NCI-H187 treated with DMSO at 0.1 percent for 48 hours (cell line): Measurements from ENCODE around the gene CIT.

Experiments used
- DNase-seq: peaks from one replicate; lab custom pipeline; 2025; lab: John Stamatoyannopoulos, UW

CIT gene

DNA sequence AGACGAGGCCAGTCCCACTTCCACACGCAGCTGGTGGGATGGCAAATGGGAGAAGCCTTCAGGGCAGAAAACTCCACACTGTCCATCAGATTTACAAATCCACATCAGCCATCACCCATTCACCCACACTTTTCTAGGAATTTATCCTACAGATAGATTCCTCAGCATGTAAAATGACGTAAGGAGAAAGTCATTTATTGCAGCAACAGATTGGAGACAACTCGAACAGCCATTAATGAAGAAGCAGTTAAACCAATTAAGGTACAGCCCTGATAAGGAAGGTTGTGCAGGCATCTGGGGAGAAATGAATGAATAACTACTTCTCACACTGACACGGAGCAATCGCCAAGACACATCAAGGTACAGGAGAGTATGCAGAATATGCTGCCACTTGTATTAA is 183.0 kb downstream of the CIT start:
- DNase-seq, result no peak

DNA sequence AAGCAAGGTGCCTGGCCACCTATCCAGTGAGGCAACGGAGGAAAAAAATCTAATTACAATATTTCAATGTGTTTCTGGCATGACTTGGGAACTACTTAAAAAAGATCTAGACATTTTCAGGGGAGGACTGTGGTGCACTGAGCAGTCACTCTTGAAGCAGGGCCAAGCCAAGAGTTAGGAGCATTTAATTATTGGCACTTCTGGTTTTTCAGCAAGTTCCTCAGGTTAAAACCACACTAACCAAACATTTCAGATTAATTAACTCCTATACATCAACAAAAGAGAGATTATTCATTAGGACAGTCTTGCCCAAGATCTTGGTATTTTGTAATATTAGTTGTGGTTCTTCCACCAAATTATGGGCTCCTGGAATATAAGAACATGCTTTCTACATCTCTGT is 183.6 kb downstream of the CIT start:
- no peak for DNase-seq

DNA sequence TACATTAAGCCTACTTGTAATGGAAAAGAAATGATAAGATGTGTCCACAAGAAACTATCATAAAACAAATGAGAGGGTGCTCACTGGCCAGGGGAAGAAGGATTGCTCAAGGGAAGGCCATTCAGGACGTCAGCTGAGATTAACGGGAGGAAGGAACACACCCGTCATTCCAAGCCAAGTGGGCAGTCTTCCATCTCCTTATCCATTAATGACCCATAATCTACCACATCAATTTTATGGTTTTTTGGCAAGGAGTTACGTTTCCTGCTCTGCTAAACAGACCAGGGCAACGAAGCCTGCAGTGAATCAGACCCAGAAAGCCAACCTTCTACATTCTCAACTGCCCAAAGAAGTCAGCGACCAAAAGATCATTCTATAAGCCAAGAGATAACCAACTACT is 184.1 kb downstream of the CIT start:
- DNase-seq, result no peak

DNA sequence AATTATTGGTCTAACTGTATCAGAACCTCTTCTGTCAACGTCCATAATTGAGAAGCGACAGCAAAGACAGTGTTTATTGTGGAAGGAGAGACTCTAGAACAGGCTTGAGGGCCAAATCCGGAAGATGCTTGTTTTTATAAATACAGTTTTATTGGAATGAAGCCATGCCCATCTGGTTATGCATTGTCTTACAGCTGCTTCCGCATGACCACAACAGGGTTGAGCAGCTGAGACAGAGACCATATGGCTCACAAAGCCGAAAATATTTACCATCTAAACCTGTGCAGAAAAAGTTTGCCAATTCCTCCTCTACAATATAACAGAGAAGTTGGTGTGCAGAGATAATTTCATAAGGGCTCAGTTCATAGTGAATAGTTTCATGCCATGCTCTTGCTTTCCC is 184.7 kb downstream of the CIT start:
- no peak for DNase-seq

DNA sequence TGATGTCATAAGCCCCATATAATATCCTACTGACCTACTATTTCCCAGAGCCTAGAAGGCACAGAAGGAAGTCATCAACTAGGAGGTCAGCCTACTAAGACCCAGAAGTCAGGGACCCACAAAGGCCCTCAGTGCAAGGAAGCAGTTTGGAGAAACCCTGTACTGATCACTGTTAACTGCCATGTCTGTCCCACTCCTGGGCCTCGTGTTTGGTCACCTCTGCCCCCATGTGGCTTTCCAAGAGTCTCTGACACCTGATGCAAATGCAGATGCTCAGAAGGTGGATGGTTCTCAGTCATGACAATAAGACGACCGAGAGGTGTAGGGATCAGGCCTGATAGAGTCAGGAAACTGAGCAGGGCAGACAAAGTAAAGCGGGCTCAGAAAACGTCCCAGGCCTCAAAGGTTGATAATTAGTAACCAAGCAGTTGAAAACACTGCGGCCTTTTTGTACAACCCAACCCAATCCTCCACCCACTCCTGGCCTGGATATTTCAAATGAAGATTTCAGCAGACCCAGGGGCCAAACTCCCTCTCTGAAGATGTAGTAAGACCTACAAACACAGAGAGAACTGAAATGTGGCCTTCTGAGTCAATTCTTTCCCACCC is 185.8 kb downstream of the CIT start:
- no peak for DNase-seq

DNA sequence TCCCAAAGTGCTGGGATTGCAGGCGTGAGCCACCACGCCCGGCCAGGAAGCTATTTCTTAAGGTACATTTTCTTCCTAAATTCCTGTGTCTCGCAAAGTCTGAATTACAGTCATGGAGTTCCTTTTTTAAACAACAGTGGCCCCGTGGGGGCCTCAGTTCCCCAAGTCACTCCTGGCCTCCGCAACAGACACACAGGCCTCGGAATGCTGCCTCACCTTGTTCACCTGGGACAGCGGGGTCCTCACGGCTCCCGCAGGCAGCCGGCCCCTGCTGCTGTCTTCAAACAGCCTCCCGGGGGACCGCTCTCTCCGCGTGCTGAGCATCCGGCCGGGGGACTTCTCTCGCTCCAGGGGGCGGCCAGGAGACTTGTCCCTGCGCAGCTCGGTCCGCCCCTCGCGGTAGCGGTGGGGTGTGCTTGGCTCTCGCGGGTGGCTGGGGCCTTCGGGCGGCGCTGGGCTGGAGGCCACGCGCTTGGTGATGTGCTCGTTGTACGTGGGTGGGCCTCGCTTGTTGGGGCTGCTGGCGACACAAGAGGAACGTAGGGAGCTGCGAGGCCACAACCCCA is 187.1 kb downstream of the CIT start:
- DNase-seq, result no peak

DNA sequence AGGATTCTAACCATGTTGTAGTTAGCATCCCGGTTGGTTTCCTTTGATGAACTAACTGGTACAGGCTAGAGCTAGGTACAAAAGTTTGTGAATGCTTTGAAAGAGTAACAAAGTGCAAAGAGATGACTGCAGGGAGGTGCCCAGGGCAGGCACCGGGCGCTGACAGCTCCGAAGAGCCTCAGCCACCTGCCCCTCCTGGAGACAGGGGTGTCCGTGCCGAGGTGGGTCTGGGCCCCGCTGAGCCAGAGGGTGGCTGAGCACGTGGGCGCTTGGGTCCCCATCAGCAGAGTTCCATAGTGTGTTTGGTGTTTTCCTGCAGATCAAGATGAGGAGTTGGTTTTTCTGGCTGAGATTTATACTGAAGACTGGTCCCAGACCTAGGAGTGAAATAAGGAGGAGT is 189.2 kb downstream of the CIT start:
- DNase-seq, result no peak

DNA sequence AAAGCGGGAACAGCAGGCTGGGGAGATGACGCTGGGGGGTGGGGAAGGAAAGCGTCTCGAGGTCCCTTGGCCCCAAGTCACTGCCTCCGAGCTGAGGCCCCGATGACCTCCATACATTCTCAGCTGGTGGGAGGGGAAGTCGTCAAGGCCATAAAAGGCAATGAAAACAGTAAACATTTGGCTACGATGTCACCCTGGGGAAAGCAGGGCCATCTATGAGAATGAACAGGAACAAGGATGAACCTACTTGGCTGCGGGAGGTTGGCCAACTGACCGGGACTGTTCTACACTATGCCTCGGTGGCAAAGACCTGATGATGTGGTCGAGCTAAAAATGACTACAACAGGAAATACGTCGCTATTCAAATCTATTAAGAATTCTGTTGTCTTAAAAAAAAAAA is 189.7 kb downstream of the CIT start:
- DNase-seq, result no peak

DNA sequence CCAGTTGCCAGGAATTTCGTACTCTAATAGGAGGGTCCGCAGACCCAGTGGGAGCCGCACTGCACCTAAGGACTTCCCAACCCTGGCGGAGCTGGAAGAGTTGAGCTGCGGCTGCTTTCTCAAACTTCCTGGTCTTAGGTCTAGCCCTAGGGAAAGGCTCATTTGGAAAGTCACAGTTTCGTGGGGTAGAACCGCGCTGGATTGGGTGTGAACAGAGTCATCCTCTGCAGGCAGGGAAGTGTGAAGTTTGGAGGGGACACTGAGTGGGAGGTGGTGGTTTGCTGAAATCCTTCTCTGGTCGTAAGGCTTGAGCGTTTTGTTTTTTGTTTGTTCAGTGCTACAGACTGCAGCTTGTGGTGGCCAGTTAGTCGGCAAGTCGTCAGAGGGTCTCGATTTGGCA is 190.3 kb downstream of the CIT start:
- no peak for DNase-seq

DNA sequence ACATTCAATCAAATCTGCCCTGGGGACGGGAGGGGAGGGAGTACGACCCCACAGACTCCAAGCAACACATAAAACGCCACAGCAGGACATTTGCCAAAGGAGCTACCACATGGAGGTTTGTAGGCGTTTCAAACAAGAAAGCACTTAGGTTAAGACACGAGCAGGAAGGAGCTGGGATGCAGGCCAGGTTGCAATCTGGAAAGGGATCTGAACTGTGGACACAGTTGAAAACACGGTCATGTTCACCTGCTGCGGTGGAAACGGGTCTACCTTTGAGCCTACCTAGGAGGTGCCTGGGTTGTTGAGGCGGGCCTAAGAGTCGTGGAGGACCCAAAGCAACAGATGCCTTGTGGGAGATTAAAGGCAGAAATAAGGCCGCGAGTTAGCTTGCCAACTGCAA is 190.8 kb downstream of the CIT start:
- DNase-seq, result no peak

DNA sequence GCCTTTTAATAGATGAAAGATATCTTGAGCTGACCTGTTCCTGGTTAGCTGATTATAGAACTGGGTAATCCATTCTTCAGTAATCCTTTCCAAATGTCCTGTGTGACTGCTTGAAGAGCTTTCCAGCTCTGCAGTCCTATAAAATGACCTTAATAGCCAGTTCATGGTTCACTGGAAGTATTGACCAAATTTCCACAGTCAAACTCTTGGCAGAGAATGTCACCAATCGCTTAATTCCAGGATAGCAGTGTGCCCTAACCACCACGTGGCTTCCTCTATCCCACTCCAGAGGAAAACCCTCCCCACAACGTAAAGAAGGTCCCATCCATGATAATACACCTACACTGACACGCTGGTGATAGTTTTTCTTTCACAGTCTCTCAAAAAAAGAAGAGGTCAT is 191.7 kb downstream of the CIT start:
- DNase-seq, result no peak

DNA sequence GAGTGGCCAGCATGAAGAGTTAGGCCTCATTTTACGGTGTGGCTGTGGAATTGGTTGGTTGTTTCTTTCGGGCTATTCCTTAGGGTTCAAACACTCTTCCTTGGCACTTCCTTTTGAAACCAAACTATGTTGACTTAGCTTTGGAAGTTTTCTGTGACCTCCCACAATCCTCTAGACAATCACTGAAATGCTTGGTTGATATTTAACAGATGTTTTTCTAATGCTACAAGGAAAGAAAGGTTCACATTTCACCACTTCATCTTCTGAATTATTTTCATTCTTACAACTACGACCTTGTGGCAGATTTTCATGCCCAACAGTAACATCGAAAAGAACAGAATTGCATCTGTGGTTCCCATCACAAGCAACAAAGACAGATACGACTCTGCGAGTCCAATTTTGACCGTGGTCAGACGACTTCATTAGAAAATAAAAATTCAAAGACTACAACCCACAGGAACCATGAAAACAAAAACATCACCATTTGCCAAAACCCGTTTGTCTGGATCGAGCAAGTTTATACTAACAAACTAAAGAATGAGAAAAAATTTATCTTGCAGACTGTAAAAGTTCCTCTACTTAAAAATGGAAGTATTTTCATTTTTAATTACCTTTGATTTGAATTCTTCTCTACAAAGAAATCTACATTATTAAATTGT is 192.3 kb downstream of the CIT start:
- no peak for DNase-seq

DNA sequence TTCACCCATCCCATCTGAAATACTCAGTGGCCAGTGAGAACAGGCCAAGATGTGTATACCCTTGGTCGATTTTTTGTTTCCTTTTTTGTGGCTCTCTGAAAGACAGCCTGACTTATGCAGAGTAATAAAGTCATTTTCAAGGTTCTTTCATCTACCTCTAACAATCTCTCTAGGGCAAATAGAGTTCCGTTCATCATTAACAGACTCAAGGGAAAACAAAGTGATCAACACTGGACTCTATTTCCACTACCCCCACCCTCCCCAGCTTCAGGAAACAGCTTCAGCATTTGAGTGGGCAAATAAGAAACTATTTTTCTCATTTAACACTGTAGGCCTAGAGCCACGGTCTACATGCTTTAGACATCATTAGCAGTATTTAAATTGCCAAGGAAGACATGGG is 193.3 kb downstream of the CIT start:
- no peak for DNase-seq

DNA sequence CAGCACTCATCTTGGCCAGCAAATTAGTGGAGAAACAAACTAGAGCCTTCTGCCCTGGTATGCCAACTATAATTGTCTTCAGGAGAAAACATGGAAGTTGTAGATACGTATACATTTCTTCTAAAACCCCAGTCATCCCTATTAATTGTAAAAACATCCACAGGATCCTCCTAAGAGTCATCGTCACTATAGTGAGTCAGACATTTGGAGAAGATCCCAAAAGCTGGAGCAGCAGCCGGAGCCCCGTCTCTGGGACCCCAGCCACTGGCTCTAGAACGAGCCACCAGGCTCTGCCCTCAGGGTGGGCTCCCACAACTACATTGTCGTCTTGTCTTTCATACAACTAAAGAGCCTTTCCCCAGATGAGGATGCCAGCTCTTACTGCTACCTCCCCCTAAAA is 193.7 kb downstream of the CIT start:
- DNase-seq, result no peak

DNA sequence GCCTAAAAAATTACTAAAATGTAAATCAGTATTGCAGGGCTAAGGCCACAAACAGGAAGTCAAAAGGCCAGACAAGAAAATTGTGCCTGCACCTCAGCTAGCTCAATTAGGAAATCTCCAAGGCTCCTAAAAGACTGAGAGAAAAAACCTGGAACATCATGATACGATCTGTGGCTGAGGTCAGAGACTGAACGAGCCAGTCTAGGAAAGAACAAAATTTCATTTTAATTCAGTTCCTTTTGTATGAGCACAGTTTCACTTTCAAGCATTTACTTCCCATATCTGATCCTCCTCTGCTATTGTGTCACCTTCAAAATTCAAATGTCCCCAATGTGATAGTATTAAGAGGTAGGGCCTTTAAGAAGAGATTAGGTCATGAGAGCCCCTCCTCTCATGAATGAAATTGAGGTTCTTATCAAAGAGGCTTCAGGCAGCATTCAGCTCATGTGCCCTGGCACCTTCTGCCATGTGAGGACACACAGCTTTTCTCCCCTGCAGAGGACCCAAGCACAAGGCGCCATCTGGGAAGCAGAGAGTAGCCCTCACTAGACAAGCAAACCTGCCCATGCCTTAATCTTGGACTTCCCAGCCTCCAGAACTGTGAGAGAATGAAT is 194.4 kb downstream of the CIT start:
- no peak for DNase-seq

DNA sequence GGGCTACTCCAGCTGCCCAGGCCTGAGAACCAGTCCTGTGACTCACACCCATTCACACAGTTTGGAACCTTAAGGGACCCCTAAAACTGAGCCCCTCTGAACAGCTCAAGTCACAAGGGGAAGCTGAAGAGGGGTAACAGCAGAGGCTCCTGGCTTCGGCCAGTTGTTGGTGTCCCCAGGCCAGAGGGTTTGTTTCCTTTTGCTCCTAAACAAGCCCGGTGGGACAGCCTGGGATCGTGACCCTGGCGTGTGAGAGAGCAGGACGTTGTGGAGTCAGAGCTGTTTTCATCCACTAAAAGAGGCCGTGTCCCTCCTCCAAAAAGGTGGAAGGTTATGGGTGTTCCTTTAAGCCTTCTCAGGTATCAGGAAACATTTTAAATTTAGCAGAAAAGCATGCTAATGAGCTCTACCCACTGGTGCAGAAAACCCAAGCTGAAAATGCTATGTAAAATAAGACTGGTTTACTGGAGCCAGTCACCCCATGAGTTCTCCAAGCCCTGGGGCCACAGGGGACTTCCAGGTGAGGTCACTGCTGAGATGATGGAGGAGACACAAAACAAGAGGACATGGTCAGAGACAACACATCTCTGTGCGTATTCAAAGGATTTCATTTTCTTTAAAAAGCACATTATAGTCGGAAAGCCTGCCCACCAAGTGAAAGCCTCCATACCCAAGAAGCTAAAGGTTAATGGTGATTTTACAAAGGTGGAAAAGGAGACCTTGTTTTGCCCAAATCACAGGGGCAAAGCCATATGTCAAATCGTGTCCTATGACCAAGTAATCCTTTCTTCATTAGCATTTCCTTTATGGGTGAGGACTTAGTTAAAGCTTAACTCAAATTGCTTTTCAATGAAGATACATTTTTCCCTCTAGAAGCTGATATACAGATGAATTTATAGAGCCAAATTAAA is 195.1 kb downstream of the CIT start:
- no peak for DNase-seq

DNA sequence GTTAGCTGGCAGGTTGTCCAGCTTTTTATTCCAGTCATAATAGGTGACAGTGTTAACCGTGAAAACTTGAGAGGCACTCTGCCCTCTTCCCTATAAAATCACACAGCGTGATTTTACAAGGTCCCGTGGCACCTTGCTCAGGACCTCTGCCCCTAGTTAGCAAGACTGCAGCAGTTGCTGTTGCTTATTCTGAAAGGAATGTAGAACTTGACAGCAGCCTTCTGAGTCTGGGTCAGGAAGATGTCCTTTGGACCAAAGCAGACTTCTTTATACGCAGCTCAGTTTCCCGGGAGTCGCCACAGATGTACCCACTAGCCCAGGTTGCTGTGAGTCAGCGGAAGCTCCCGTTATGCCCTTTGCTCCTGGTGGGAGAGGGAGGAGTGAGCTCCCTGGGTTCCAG is 196.0 kb downstream of the CIT start:
- DNase-seq, result no peak

DNA sequence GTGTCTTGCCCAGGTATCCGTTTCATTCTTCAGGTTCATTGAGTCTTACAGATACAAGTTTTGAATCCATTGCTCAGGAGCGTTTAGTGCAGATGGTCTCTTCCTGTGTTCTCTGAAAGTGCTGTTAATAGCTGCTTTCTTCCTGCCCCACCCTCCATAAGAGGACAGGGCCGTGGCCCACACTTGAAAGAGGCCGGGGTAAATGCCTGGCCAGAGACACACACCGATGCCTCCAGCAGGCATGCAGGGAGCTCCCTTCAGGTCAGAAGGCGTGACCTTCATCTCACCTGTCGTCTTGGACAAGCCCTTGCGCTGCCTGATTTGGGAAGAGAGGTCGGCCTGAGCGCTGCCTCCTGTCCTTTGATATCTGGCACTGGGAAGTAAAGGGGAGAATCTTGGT is 197.6 kb downstream of the CIT start:
- no peak for DNase-seq

DNA sequence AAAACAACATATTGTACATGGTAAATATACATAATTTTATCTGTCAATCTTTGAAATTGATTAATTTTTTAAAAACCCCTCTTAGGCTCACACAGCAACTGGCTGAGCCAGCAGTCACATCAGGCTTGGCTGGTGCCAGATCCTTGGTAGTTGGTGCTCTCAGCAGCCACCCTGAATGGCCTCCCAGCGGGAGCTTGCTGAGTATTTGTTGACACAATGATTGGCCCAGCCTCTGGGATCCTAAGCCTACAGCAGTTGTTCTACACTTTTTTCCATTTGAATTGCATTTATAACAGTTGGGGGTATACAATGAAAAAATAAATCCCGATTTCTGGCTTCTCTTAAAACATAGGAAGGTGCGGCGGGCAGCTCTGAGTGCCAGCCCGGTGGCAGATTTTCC is 198.0 kb downstream of the CIT start:
- peak; percentile 74 for DNase-seq

DNA sequence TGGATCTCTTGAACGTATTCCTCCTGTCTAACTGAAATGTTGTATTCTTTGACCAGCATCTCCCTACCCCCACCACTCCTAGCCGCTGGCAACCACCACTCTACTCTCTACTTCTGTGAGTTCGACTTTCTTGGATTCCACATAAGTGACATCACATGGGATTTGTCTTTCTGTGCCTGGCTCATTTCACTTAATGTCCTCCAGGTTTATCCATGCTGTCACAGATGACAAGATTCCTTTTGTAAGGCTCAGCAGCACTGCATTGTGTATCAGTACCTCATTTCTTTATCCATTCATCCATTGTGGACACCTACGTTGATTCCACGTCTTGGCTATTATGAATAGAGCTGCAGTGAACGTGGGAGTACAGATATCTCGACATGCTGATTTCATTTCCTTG is 198.7 kb downstream of the CIT start:
- no peak for DNase-seq

DNA sequence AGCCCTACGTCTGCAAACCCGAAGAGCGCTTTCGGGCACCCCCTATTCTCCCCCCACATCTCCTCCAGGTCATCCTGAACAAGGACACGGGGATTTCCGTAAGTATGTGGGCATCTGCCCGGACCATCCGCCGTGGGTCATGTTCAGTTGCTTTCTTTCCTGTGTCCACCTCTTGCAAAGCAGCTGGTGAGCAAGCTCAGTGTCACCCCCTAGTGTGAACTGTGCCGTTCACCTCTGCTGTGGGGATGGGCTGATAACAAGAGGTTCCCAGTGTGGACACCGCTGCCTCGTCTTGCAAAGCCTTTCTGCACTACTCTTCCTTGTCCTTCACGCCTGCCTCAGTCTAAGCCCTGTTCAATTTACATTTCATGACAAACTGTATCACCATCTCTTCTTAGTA is 200.5 kb downstream of the CIT start:
- DNase-seq, result no peak

DNA sequence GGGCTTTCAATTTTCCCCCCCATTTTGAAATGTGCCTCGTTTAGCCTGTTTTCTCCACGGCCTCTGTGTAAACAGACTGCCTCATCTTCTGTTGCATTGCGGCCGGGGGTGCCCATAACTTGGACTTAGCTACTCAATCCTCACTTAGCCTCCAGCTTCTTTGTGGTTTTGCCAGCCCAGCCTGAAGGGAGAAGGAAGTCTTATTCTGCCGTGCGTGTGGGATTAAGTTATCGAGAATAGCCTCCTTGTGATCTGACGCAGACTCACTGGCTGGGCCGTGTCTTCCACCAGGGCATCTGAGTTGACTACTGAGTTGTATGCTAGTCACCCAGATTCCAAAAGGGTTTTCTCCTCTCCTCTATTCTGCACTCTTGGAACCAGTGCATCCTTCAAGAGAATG is 201.1 kb downstream of the CIT start:
- DNase-seq, result no peak

DNA sequence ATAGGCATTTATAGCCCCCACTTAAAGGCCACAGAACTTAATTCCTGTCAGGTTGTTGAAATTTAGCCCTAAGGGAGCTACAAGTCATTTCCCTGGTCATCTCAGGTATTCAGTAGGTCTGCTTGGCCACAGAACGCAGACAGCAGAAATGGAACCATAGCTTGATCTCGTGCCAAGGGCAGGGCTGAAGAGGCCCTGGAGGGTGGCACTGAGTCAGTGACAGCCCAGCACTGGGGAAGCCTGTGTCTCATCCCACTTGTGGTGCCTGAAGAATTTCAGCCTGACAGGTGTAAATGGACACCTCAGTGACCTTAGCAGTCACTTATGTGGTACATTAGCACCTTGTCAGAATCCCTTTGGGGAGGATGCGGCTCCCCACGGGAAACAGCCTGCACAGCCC is 202.6 kb downstream of the CIT start:
- no peak for DNase-seq
